Endothelial cell (in vitro differentiated cells): ENCODE results near the gene ARHGEF19. TPM values are rescaled to one million over a fixed set of nuclear protein-coding genes. Genes with fewer than 3 reads are reported as not detected.
"Not testable (repeated sequence)": the region's sequence is repeated elsewhere in the genome, so short reads cannot be mapped to it uniquely, and the experiment has no call there.

Experiments
- DNase-seq: peaks from one replicate; pipeline ENCODE4 v3.0.0; 2021; ENCODE audit warnings: low spot score
- H3K27ac Mint-ChIP-seq: one replicate; pipeline ENCODE4 v1.8.0; 2021; ENCODE audit warnings: mixed read lengths, inconsistent platforms; ENCODE audit not compliant: unreplicated experiment
- H3K27me3 Mint-ChIP-seq: one replicate; pipeline ENCODE4 v1.8.0; 2021; ENCODE audit warnings: mild to moderate bottlenecking, moderate library complexity, mixed read lengths, inconsistent platforms; ENCODE audit not compliant: unreplicated experiment
- H3K36me3 Mint-ChIP-seq: one replicate; pipeline ENCODE4 v1.8.0; 2021; ENCODE audit warnings: mild to moderate bottlenecking, low read depth, mixed read lengths, inconsistent platforms; ENCODE audit not compliant: unreplicated experiment
- H3K4me1 Mint-ChIP-seq: one replicate; pipeline ENCODE4 v1.8.0; 2021; ENCODE audit warnings: mild to moderate bottlenecking, mixed read lengths, inconsistent platforms; ENCODE audit not compliant: unreplicated experiment
- H3K4me3 Mint-ChIP-seq: one replicate; pipeline ENCODE4 v1.8.0; 2021; ENCODE audit warnings: mild to moderate bottlenecking, mixed read lengths, inconsistent platforms; ENCODE audit not compliant: unreplicated experiment
- H3K9me3 Mint-ChIP-seq: one replicate; pipeline ENCODE4 v1.8.0; 2021; ENCODE audit warnings: mixed read lengths, inconsistent platforms; ENCODE audit not compliant: unreplicated experiment
- CTCF ChIP-seq: fragments of 200-600 bp; sonication (generic); IDR thresholded peaks from one replicate; pipeline ENCODE4 v1.5.0; 2021; ENCODE audit warnings: antibody characterized with exemption; ENCODE audit not compliant: unreplicated experiment
- total RNA-seq: library from RNA; stranded (reverse); fragmentation: NEBNext Ultra II Directional; extraction: Animal tissue kit (Norgen Biotek cat#: 25700); gene quantifications from one replicate; pipeline ENCODE4 v1.2.1, GENCODE V29; 2021; ENCODE audit not compliant: unreplicated experiment

Gene ARHGEF19
- total RNA-seq, 1 donor from 2014 or later = 14.0 TPM

- Mint-ChIP-seq H3K36me3 (no peaks in the 10 kb centered on the region), H3K9me3 (no peaks in the 10 kb centered on the region), H3K4me1 (peaks cover 6% of the 10 kb centered on the region), H3K27me3 (peaks cover 24% of the 10 kb centered on the region), H3K27ac (no peak overlapping the region), H3K4me3 (peak overlapping the region; percentile 92)
- peak; percentile 96 for DNase-seq
- TF ChIP-seq CTCF = no peak
Observed at GRCh38 chr1:16217061-16217785, 4.8 kb upstream of the ARHGEF19 start.

- Mint-ChIP-seq H3K36me3 (no peaks in the 10 kb centered on the region), H3K9me3 (no peaks in the 10 kb centered on the region), H3K27ac (no peak overlapping the region), H3K4me3 (peak overlapping the region; percentile 92), H3K4me1 (peaks cover 6% of the 10 kb centered on the region), H3K27me3 (peaks cover 21% of the 10 kb centered on the region)
- no peak for TF ChIP-seq CTCF
- peak; percentile 86 for DNase-seq
Observed at GRCh38 chr1:16215882-16216753, 3.7 kb upstream of the ARHGEF19 start.

- not testable (repeated sequence) for H3K4me1 Mint-ChIP-seq, H3K36me3 Mint-ChIP-seq, H3K9me3 Mint-ChIP-seq, DNase-seq, H3K4me3 Mint-ChIP-seq, H3K27ac Mint-ChIP-seq
- peaks cover 21% of the 10 kb centered on the region for H3K27me3 Mint-ChIP-seq
Observed at GRCh38 chr1:16215240-16215639, 2.8 kb upstream of the ARHGEF19 start.

- not testable (repeated sequence) for H3K9me3 Mint-ChIP-seq, H3K27ac Mint-ChIP-seq, H3K4me3 Mint-ChIP-seq, H3K36me3 Mint-ChIP-seq, H3K4me1 Mint-ChIP-seq, DNase-seq
- peaks cover 15% of the 10 kb centered on the region for H3K27me3 Mint-ChIP-seq
Observed at GRCh38 chr1:16213544-16213943, 1.1 kb upstream of the ARHGEF19 start.

- Mint-ChIP-seq H3K4me3 (no peak overlapping the region), H3K4me1 (peaks cover 6% of the 10 kb centered on the region), H3K36me3 (peaks cover 5% of the 10 kb centered on the region), H3K27me3 (peaks cover 13% of the 10 kb centered on the region), H3K27ac (no peak overlapping the region), H3K9me3 (no peaks in the 10 kb centered on the region)
- no peak for DNase-seq
- no peak for TF ChIP-seq CTCF
Observed at GRCh38 chr1:16213013-16213412, 561 bp upstream of the ARHGEF19 start.

GRCh38 chr1:16211824-16212223, 628 bp downstream of the ARHGEF19 start:
- TF ChIP-seq CTCF = no peak
- no peak overlapping the region for H3K27ac Mint-ChIP-seq
- no peak overlapping the region for H3K4me3 Mint-ChIP-seq
- peaks cover 5% of the 10 kb centered on the region for H3K4me1 Mint-ChIP-seq
- no peak for DNase-seq
- H3K9me3 Mint-ChIP-seq = no peaks in the 10 kb centered on the region
- peaks cover 5% of the 10 kb centered on the region for H3K36me3 Mint-ChIP-seq
- H3K27me3 Mint-ChIP-seq = peaks cover 8% of the 10 kb centered on the region
